Left kidney (tissue), 2 donors: Measurements from ENCODE around the gene HYAL1. TPM values are rescaled to one million over a fixed set of nuclear protein-coding genes. Genes with fewer than 3 reads are reported as not detected.

Source experiments
- DNase-seq: peaks from one replicate; pipeline ENCODE4 v3.0.0-alpha.2; 2013
- polyA plus RNA-seq: library from polyadenylated mRNA; unstranded; fragments of 120-200 nt; gene quantifications from one replicate; pipeline ENCODE4 v1.2.1, GENCODE V29; 2013; ENCODE audit not compliant: insufficient read length

Gene HYAL1
- polyA plus RNA-seq, 1 donor, result 6.5 TPM

DNA sequence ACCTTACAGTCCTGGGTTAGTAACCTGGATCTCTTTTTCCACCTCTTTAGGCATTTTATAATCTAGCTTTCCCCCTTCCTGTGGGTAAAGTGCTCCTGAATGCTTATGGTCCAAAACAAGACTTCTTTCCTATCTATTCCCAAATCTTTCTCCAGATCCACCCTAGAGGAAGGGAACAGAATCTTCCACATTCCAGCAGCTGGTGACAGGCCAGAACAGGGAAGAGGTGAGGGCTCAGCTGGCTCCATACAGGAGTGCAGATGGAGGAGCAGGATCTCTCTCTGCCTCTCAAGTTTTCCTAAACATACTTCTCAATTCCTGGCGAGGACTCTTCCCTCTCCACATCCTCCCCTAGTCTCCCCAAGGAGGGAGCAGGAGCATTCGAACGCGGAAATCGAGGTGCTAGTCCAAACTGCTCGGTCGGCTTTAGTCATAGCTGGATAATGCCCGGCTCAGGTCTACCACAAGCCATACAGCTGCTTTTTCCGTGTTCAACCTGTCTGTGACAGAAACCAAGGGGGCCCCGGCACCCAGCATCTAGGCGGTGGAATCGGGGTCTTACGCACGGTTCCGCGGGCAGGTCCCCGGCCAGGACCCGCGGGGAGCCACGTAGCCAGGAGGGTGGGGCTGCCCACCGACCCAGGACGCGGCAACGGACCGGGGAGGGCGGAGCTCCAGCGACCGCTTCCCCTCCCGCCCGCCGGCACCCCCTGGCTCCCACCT, 33.2 kb upstream of the HYAL1 start:
- DNase-seq, result no peak

DNA sequence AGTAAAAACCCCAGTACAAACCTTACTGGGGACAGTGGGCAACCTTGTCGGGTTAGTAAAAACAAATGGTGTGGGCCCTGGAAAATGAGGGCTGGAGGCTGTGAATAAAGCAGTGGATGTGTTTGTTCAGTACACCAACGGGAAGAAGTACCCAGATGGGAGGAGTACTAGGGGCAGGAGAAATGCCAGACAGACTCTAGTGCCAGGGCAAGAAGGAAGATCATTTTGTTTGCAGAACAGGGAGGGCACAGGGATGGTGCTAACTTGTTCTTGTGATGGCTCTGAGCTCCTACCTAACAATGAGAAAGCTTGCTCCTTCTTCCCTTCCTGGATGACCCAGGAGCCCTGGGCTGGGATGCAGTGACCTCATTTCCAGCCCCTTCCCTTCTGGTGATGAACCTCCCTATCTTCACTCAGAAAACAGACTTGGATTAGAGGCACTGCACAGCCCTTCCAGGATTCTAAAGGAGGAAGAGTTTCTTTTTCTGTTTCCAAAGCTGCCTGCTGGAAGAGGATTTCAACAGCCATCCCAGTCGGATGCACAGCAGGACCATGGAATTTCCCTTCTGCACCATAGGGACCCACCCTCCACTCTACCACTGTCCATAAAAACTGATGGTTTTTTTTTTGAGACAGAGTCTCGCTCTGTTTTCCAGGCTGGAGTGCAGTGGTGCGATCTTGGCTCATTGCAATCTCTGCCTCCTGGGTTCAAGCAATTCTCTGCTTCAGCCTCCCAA, 31.1 kb upstream of the HYAL1 start:
- no peak for DNase-seq

DNA sequence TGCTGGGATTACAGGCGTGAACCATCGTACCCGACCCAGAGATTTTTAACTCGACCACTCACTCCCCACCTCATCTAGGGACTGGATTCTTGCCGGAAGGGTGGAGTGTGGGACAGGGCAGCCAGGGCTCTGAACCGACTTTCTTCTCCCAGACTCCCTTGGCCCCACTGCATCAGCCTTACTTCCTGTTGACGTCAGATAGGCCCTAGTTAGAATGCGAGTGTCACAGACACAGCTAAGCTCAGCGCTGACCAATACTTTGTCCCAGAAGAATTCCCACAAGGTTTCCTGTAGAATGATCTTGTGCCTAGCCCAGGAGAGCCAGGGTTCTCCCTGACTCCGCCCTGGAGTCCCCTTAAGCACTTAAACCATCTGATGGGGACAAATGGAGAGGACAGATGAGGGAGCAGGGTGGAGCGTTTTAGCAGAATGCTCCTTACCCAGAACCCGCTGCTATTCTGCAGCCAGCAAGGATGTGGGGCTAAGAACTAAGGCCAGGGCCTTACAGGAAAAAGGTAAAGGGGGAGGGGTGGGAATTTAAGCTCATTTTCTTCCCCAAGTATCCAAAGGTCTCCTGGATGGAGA, 30.5 kb upstream of the HYAL1 start:
- no peak for DNase-seq

DNA sequence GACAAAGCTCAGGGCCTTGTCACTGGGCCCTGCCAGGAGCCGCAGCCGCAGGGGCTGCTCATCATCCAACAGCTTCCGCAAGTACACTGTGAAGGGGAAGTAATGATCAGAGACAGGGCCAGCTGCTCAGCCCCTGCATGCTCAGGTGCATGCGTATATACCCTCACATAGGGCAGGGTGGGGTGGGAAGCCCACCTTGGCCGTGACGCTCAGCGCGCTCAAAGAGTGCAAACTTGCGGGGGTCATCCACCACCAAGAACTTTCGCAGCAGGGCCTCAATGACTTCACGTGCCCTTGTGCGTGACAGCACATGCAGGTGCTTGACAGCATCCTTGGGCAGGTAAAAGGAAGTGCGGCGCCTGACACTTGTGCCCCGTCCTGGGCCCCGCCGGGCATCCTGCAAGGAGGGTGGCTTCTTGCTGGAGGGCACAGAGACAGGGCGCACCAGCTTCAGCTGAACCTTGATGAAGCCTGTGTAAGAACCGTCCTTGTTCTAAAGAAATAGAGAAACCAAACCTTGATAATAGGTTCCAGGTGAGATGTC, 28.1 kb upstream of the HYAL1 start:
- no peak for DNase-seq

DNA sequence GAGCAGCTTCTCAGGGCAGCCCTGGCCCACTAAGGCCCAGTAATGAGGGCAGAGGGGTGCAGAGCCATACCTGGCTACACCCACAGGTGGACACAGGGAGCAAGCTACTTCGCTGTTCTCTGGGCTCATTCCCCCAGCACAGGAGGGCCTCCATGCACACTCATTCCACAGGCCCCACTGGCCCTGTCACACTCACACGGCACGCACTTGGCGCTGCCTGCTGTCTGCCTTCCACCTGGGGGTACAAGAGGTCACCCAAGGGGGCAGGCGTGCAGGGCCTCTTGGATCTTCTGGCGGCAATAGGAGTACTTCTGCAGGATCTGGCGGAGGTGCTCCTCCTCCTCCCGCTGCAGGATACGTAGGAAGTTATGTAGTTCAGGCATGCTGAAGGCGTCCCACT, 27.0 kb upstream of the HYAL1 start:
- DNase-seq, result no peak

DNA sequence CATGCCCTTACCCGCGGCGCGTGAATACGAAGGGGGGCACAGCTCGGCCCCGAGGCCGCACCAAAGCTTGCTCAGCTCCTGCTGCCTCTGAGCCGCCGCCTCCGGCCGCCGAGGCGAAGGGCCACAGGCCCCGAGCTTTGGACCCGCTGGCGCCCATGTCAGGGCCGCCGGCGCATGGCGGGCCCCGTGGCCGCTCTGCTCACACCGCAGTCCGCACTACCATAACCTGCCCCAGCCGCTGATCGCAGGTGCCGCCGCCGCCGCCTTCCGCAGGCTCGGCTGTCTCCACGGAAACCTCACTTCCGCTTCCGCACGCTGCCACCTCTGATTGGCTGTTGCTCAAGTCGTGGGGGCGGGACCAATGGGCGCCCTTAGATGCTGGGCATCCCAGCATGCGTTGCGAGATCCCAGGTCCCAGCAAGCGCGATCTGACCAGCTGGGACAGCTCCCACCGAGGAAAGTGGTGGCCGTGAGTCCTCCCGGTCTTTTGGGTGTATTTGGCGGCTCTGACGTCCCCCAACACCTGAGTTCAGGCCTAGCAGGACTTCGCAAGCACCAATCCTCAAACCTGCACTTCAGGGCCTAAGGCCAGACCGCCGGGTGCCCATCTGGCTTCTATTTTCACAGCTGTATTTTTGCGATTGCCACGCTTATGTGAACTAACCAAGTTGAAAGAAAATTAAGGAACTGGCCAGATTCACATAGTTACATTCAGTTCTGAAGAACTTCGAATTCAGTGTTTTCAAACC, 24.7 kb upstream of the HYAL1 start, which contains the start of gene TUSC2:
Gene TUSC2, minus strand, starts transcription at position 281 of the 749 bp plus-strand sequence. Its CDS starts 124 bp downstream, at position 157.
- peak; percentile 97 for DNase-seq

DNA sequence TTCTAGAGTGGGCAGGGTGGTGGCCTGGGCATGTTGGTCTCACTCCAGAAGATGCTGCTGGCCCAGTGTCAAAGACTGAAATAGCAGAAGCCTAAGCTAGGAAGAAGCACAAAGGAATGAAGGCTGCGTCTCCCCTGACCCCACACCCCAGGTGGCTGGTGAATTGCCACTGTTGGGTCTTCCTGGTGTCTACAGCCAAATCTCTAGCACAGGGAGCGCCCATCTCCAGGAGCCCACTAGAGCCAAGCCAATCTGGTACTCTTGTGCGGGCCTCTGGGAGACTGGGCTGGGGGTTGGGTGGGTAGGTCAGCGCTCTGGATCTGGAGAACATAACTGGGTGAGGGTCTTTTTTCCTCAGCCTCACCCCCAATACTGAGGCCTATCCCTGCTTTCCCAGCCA, 23.8 kb upstream of the HYAL1 start:
- DNase-seq, result no peak

DNA sequence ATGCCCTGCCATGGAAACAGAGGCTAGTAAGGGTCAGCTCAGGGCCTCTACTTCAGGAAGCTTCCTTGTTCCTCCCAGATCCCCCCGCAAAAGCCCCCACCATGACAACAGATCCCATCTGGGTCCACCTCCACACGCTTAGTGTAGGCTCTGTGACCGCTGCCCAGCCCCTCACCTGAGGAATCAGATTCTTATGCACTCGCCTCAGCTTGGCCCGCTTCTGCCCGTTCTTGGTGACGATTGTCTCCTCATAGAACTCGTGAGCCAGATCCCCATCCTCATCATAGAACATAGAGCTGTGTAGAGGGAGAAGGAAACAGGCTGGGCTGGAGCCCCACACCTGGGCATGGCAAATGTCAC, 22.8 kb upstream of the HYAL1 start:
- DNase-seq, result no peak

DNA sequence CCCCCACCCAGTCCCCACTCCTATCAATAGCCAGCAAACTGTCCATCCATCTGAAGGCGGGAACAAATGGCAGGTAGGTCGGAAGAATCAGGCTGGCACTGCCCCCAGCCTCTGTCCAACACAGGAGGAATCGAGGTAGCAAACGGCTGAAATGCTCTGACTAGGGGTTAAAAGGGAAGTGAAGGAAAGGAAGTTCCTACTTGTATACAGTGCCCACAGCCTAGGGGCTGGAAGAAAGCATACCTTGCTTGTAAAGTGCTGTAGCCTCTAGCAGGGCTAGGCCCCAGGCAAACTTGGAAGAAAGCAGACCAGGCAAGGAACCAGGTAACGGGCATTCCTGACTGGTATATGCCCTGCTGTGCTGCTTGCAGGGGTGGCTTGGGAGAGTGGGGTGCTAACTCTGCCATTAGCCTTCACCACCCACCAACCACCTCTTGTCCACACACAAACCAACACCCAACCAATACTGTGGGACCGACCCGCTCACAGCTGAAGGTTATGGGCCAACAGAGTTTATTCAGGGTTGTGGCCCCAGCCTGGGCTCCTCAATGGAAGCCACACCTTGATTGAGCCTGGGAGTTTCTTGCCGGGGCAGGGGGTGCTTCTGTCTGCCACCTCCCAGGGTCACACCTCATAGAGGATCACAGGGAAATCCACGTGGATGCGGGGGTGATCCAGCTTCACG, 22.3 kb upstream of the HYAL1 start:
- no peak for DNase-seq

DNA sequence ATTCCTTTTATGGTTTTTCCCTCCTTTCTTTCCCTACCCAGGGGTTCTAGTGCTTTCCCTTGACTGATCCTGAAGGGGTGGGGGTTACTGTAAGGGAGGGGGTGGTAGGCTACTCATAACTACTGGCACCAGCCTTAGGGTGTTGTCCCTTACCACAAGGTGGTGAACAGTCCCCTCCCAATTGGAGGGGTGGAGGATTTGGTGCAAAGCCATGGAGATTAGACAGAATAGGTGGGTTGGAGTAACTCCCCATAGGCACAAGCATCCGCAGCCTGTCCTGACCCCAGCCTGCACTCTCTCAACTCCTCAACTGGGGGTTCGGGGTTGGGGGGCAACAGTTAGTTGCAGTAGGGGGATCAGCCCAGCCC, 21.7 kb upstream of the HYAL1 start:
- no peak for DNase-seq

DNA sequence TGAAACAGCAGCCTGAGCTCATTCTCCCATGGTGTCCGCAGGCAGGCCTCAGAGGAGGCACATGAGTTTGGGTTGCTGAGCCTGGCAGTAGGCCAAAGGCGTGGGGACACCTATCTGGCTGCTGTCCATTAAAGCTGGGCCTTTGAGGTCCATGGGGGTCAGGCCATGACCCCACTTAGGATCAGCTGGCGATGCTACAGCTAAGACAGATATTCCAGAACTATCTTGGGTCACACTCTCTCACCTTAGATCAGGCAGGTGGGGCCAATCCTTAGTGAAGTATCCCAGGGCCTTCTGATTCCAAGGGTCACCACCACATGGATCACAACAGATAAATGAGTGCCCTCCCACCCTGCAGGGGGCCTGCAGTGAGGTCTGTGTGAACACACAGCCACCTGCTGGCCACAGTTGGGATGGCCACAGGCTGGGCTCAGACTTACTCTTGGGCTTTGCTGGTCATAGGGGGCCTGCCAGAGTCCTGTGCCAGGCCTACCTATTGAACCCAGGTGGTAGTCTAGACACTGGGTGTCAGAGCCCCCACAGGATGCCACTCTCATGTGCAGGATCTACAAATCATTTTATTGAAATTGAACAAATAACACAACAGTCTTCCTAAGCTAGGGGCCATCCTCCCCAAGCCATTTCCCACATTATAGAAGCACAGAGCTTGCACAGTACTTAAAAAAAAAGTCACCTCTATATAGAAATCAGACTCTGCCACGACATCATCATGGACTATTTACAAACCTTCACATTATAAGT, 21.2 kb upstream of the HYAL1 start:
- DNase-seq, result no peak

DNA sequence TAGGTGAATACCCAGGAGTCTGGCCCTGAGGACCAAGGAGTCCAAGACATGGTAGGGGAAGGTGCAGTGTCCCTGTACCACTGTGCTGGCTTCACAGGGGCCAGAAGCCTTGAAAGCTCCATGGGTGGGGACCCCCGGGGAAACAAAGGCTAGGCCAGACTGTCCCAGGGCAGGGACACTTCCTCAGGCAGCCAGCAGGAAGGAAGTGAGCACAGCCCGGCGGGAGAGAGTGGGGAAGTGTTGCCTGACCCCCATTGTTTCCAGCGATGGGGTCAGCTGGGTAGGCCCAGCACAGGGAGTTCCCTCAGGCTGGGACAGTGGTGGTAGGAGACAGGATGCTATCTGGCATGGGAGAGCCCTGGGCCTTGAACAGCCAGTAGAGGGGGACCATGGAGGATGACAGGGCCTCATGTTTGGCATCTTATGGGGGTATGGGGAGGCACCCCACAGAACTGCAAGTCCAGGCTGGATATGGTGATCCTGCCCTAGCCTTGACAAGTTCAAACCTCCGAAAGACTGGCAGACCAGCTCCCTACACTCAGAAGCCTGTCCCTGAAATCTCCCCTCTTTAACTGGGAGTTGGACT, 20.3 kb upstream of the HYAL1 start:
- no peak for DNase-seq

DNA sequence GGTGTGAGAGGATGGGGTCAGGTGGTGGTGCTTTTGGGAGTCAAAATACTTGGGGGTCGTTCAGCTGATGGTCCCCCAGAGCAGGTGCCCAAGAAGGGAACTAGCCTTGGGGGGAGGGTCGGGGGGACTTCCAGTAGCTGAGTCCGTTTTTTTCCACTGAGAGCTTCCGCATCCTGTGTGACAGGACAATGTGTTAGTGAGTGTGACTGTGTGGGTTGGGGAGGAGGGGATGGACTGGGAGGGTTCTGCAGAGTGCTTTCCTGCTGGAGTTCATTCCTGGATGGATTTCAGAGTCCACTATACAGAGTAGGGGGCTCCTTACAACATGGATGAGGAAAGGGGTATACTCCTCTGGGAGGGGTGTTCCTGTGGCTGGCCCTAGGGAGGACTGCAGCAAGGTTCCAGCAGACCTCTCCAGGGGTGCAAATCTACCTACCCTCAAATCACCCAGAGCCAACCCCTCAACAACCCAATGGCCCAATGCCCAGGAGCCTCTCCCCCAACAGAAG, 19.8 kb upstream of the HYAL1 start:
- no peak for DNase-seq

DNA sequence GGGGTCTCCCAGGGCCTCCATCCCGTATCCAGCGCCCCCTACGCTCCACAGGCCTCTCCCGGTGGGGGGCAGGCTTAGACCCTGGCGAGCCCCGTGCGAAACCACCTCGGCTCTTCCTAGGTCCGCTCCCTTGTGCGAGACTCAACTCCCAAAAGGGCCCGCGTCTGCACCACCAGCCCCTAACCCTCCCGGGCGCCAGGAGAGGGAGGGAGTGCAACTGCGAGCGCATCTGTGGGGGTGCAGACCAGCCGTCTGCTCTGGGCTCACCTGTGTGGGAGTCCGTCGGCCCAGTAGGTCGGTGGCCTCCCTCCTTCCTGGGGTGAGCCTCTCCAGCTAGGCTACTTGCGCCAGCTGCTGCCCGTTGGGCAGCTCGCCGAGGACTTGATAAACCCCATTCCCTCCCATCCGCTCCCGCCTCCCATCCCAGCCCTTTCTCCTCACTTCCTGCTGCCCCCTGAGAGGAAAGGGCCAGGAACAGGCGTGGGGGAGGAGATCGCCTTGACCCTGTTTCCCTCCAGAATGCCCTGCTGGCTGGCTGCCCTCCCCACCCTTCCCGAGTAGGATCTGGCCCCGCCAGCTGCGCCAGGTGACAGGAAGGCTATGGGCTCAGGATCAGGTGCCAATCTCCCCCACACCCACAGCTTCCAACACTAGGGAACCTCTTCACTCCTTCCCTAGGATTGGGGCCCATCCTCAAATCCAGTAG, 19.2 kb upstream of the HYAL1 start, which contains the start of gene HYAL2:
Gene HYAL2, minus strand, starts transcription at position 360 of the 706 bp plus-strand sequence. CDS start 2,256 bp downstream, outside the sequence.
- no peak for DNase-seq

DNA sequence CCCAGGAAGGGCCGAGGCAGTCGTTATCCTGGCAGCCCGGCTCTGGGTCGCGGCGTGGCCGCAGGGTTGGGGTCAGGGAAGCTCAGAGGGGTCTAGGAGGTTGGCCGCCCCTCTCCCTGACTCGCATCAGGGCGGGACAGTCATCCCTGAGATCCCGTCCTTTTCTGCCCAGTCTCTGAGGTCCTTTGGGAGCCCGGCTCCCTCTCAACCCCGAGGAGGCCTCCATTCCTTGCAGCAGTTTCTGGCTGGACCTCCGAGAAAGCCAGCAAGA, 18.7 kb upstream of the HYAL1 start:
- no peak for DNase-seq

DNA sequence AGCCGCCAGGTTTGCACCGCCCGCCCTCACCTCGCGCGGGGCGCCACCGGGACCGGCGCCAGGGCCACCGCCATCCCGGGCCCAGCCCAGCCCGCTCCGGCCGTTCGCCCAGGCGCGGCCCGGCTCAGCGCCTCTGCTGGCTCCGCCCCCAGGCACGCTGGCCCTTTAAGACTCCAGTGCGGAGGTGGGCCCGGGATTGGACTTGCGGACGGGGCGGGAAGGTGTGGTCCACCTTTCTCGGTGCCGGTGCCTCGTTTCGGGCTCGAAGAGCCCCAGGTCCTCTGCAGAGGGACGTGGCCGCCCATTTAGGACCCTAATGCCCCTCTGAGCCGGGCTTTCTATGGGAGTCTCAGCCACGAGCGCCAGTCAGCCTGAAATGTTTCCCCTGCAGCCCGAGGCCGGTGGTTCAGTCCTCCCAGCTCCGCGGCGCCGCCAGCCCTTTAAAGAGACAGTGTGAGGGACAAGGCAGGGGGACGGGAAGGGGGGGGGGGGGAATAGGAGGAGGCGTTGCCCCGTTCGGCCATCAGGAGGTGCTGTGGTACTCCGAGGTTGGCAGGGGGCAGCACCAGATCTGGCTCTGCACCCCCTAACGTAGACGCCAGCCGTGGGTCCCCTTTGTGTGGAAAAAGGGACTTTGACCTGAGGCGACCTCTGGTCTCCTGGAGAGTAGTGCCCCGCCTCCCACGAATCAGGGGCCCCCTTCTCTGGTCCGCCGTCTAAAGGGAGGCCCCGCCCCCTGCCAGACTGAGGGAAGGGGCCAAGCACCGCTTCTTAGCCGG, 18.2 kb upstream of the HYAL1 start:
- peak; percentile 91 for DNase-seq

DNA sequence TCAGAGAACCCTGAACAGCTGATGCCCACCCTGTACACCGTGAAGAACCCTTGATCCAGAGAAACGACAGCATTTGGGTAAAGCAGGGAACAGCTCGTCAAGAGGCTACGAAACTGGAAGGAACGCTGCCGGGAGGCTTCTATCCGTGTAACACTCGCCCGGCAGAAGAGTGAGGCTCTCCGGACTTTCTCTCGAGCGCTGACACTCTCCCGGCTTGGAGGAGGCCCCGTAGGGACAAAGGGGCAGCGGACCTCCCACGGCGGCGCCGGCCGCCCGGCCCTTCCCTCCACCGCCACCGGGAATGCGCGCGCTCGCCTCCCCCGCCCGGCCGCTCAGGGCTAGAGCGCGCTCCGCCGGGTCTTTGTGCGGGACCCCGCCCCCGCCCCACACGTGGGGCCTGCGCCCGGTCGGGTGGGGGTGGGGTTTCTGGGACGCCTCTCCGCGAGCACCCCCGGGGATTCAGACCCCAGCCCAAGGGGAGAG, 17.5 kb upstream of the HYAL1 start:
- peak; percentile 88 for DNase-seq

DNA sequence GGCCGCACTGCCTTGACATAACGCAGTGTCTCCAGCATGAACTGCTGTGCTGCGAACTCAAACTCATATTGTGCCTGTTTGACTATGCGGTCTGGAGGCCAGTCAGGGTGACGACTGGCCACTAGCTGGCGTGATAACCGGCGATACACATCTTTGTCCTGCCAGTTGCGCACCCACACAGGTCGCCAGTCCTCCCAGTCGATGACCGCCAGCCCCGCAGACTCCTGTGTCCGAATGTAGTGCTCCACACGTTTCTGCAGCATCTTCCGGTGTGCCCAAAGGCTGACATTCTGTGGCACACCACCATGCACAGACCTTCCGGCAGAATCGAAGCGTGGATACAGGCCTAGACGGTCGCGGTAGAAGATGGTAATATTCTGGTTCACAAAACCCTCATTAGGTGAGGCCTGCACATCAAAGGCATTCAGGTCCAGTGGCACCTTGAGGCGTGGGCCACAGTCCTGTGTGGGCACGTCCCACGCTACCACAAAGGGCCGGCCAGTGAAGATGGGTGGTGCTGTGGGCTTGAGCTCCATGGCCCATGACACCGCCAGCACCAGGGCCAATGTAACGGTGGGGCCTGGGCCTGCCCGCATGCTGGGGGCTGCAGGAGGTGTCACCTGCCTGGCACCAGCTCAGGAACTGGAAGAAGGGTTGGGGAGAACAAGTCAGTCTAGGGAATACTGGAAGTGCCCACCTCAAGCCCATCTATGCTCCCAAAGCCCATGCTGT, 16.7 kb upstream of the HYAL1 start:
- DNase-seq, result no peak
